ENCODE data around the gene WNT11. TPM values are rescaled to one million over a fixed set of nuclear protein-coding genes. Genes with fewer than 3 reads are reported as not detected.

WNT11 gene
- polyA plus RNA-seq, 1 of the 3 experiments (the other 2 are of a cell fraction), result 0.43 TPM

DNA sequence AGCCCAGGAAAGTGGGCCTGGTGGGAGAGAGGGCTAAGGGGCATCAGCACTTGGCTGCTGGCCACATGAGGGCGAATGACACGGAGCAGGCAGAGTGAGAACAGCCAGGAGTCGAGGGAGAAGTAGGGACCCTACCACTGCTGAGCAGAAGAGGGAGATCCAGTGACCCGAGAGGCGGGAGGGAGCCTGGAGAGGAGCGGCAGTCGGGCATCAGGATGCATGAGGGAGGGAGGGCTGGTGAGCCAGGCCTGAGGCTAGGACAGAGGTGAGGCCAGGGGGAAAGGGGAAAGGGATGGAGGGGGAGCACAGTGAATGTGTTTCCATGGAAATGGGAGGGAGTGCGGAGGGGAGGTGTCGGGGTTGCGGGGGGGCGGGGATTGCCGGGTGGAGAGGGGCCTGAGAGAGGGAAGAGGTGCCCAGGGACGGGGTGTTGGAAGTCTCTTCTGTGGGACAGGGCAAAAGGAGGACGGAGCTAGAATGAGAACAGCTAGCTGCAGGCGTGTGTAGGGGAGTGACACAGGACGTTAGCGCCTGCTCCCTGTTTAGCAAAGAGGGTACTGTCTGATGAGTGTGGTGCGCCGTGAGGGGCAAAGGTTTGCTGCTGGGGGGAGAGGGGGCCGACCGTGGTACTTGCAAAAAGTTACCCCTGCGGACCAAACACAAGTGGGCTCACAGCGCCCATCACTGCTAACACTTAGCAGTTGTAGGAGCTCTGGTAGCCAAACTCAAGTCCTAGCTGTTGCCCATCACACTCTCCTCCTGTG lies 37.1 kb upstream of the WNT11 start:
- DNase-seq, result peak; percentile 77
- Histone ChIP-seq H2AFZ (ENCODE audit: low read depth) (no peak overlapping the region), H3K4me2 (no peak overlapping the region), H3K4me1 (ENCODE audit: control insufficient read depth in 1 of 2, insufficient read depth in 2 of 2, low read depth in 1 of 2, low read length in 1 of 2) (peaks cover 0 to 10% of the 10 kb centered on the region in 2 experiments; a peak in 1 of 4 replicates), H3K9me3 (no peaks in the 10 kb centered on the region), H3F3A (replicated peaks; ENCODE audit: insufficient read depth) (no peaks in the 10 kb centered on the region), H3K9ac (no peak overlapping the region), H3K4me3 (ENCODE audit: low read depth in 2 of 2, low read length in 1 of 2) (no peak overlapping the region), H4K20me1 (ENCODE audit: insufficient read depth) (no peaks in the 10 kb centered on the region), H3K27ac (ENCODE audit: low read depth in 2 of 2, low read length in 1 of 2) (no peak overlapping the region), H3K36me3 (replicated peaks in 1 of 2; ENCODE audit: control insufficient read depth in 1 of 2, insufficient read depth in 2 of 2, low read length in 1 of 2) (no peaks in the 10 kb centered on the region), H3K79me2 (ENCODE audit: insufficient read depth) (no peaks in the 10 kb centered on the region), H3K9me2 (no peaks in the 10 kb centered on the region), H3K27me3 (ENCODE audit: insufficient read depth) (no peaks in the 10 kb centered on the region)
- WGBS (ENCODE audit: low lambda C conversion rate), result 57% methylated on average over 20 of the region's 23 CpGs
- TF ChIP-seq POLR2AphosphoS5 (IDR thresholded peaks at IDR 0.05; ENCODE audit: low read depth, low read length) (no peak), NFIC (IDR thresholded peaks at IDR 0.05; ENCODE audit: borderline replicate concordance) (no peak), USF1 (IDR thresholded peaks at IDR 0.05; ENCODE audit: borderline replicate concordance, low read depth) (no peak), ELF1 (IDR thresholded peaks at IDR 0.05) (no peak), TAF1 (IDR thresholded peaks at IDR 0.05; ENCODE audit: borderline replicate concordance, low read depth, low read length) (no peak), RAD21 (IDR thresholded peaks at IDR 0.05; ENCODE audit: low read length) (0 out of 2 replicates have a peak, but pooled peaks have one; percentile 4), TCF12 (IDR thresholded peaks at IDR 0.05) (no peak), FOXJ3 (CRISPR knock-in tag; IDR thresholded peaks at IDR 0.05) (no peak)
- CTCF ChIA-PET, result interaction anchor here (1.4 to 3.8 kb wide), 4 partner anchors 35 to 346 kb away, joined by 3 to 30 read pairs (median 6); no protein-coding TSS in a partner anchor
- POLR2A ChIA-PET, result no interaction called here

DNA sequence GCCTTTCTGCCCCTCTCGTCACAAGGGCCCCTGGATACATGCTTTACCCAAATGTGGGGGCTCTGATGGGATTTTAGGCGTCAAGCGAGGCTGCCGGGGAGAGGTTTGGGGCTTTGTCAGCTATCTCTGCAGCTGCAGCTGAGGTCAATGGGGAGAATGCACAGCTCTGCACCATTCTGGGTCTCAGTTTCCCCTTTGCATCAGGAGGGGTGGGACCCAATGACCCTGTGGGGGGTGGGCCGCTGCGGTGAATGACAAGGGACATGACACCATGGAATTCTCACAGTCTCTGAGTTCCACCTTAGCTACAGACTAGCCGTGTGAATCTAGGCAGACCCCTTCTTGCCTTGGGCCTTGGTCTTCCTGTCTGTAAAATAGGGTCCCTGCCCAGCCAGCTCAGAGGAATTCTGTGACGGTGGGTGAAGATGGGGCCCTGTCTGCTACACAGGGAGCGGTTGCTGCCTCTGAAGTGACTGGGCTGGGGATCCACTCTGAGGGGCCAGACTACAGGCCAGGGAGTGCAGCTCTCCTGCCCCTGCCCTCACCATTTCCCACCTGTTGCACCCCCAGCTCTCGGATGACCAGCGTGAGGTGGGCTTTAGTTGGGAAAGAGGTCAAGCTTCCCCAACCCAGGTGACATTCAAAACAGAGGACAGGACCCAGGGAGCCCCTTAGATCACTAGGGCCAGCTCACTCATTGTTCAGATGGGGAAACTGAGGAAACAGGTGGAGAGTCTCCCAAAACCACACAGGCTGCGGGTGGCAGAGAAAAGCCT lies 35.9 kb upstream of the WNT11 start:
- TF ChIP-seq FOXM1 (IDR thresholded peaks at IDR 0.05; ENCODE audit: low read depth) (no peak), MEF2A (IDR thresholded peaks at IDR 0.05; ENCODE audit: borderline replicate concordance, low read depth) (no peak), CTCF (IDR thresholded peaks at IDR 0.05) (no peak), ZBTB33 (IDR thresholded peaks at IDR 0.05; ENCODE audit: borderline replicate concordance, low read depth) (no peak), RFX5 (IDR thresholded peaks at IDR 0.05; ENCODE audit: low read length) (no peak), TCF12 (IDR thresholded peaks at IDR 0.05) (no peak), EP300 (IDR thresholded peaks at IDR 0.05; ENCODE audit: borderline replicate concordance in 1 of 2, low read depth in 1 of 2, low read length in 1 of 2) (no peak), TEAD4 (IDR thresholded peaks at IDR 0.05; ENCODE audit: borderline replicate concordance, insufficient read depth) (no peak), YY1 (IDR thresholded peaks at IDR 0.05; ENCODE audit: low read depth) (no peak), RXRA (IDR thresholded peaks at IDR 0.05; ENCODE audit: borderline replicate concordance, low read depth) (no peak), FOXJ3 (CRISPR knock-in tag; IDR thresholded peaks at IDR 0.05) (no peak), TAF1 (IDR thresholded peaks at IDR 0.05; ENCODE audit: borderline replicate concordance, low read depth, low read length) (no peak), NRF1 (IDR thresholded peaks at IDR 0.05; ENCODE audit: low read depth, low read length) (no peak), IRF3 (IDR thresholded peaks at IDR 0.05; ENCODE audit: low read depth, low read length) (no peak), NFIC (IDR thresholded peaks at IDR 0.05; ENCODE audit: borderline replicate concordance) (no peak)
- Histone ChIP-seq H2AFZ (ENCODE audit: low read depth) (no peak overlapping the region), H3K27ac (ENCODE audit: low read depth in 2 of 2, low read length in 1 of 2) (no peak overlapping the region), H3K4me1 (ENCODE audit: control insufficient read depth in 1 of 2, insufficient read depth in 2 of 2, low read depth in 1 of 2, low read length in 1 of 2) (peaks cover 0 to 10% of the 10 kb centered on the region in 2 experiments; a peak in 1 of 4 replicates), H3K9ac (no peak overlapping the region), H4K20me1 (ENCODE audit: insufficient read depth) (no peaks in the 10 kb centered on the region), H3K9me2 (no peaks in the 10 kb centered on the region), H3K27me3 (ENCODE audit: insufficient read depth) (no peaks in the 10 kb centered on the region), H3F3A (replicated peaks; ENCODE audit: insufficient read depth) (no peaks in the 10 kb centered on the region), H3K4me2 (no peak overlapping the region), H3K9me3 (no peaks in the 10 kb centered on the region), H3K79me2 (ENCODE audit: insufficient read depth) (no peaks in the 10 kb centered on the region), H3K36me3 (replicated peaks in 1 of 2; ENCODE audit: control insufficient read depth in 1 of 2, insufficient read depth in 2 of 2, low read length in 1 of 2) (no peaks in the 10 kb centered on the region), H3K4me3 (ENCODE audit: low read depth in 2 of 2, low read length in 1 of 2) (no peak overlapping the region)
- no peak for DNase-seq
- 72% methylated on average over 9 of the region's 12 CpGs for WGBS (ENCODE audit: low lambda C conversion rate)
- CTCF ChIA-PET, result interaction anchor here (0.9 to 3.8 kb wide), 4 partner anchors 31 to 345 kb away, joined by 3 to 30 read pairs (median 6); no protein-coding TSS in a partner anchor
- POLR2A ChIA-PET, result no interaction called here
